ENCODE measurements around the gene CPNE1.

CPNE1 gene

DNA sequence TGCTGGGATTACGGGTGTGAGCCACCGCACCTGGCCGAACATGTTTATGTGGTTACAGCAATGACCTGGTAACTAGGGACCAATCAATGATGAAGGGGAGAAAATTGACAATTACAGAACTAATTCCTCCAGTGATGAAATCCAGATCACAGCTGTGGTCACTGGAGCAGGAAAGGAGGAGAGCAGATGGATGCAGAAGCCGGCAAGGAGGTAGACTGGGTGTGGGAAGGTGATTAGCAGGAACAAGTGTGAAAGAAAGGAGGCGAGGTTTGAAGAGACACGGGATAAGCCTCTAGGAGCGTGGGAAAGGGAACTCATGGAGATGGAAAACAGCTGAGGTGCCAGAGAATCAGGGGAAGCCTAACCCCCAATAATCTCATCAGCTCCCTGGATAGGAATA lies 66.2 kb downstream of the CPNE1 start:
- no peak for DNase-seq

GRCh38 chr20:35597186-35597585 lies 67.5 kb downstream of the CPNE1 start:
- no peak for DNase-seq

GRCh38 chr20:35595901-35596300 lies 68.8 kb downstream of the CPNE1 start:
- DNase-seq, result no peak

- DNase-seq, result no peak
Observed at GRCh38 chr20:35595456-35595855, 69.2 kb downstream of the CPNE1 start.

DNA sequence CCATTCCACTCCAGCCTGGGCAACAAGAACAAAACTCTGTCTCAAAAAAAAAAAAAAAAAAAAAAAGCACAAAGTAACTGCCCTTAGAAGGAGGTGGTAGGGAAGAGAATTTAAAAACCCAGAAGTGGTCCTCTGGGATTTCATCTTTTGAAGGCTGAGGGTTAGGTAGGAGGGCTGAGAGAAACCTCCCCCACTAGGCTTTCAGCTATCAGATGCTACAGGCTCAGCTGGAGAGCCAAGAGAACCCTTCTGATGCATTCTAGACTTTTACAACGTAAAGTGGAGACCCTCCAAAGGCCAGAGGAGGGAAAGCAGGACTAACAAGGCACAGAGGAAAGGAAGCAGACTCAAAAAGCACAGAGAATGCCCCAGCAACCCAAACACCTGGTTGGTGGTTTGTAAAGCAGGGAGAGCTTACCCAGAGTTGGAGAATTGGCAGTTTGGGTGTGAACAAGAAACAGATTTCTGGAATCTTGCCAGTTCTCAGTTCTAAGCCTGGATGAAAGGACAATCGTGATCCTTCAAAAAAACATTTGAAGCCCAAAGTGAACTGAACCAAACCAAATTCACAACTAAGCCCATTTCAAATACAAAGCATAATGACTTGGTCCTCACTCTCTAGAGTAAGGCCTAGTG lies 72.2 kb downstream of the CPNE1 start:
- DNase-seq, result no peak

- no peak for DNase-seq
Observed at GRCh38 chr20:35588397-35588796, 76.3 kb downstream of the CPNE1 start.

- no peak for DNase-seq
Observed at GRCh38 chr20:35587436-35587835, 77.3 kb downstream of the CPNE1 start.

GRCh38 chr20:35586751-35587425 lies 77.8 kb downstream of the CPNE1 start:
- no peak for DNase-seq

GRCh38 chr20:35583636-35584560 lies 80.8 kb downstream of the CPNE1 start:
- no peak for DNase-seq

GRCh38 chr20:35582741-35583404 lies 81.8 kb downstream of the CPNE1 start:
- DNase-seq, result no peak

- DNase-seq, result no peak
Observed at GRCh38 chr20:35582131-35582530, 82.6 kb downstream of the CPNE1 start.

GRCh38 chr20:35579196-35579595 lies 85.5 kb downstream of the CPNE1 start:
- no peak for DNase-seq

GRCh38 chr20:35578469-35578868 lies 86.2 kb downstream of the CPNE1 start:
- no peak for DNase-seq

DNA sequence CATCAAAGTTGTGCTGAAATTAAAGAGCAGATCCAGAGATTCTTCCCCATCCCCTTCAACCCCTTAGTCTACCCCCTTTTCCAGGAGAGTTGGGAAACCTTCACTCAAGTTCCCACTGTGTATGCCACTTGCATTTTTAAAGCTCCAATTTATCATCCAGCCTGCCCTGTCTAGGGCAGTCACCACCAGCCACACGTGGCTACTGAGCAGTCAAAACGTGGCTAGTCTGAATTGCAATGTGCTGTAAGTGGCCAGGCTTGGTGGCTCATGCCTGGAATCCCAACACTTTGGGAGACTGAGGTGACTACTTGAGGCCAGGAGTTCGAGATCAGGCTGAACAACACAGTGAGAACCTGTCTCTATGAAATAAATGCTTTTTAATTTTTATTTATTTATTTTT lies 87.9 kb downstream of the CPNE1 start:
- no peak for DNase-seq
